ENCODE results near the gene BMPR1B. TPM values are rescaled to one million over a fixed set of nuclear protein-coding genes. Genes with fewer than 3 reads are reported as not detected.

The BMPR1B gene
- total and polyA plus RNA-seq, 2 of the 8 experiments (the other 6 are each of a cell fraction or from before 2014, with no cell fraction given), result 0.14 to 1.1 TPM

DNA sequence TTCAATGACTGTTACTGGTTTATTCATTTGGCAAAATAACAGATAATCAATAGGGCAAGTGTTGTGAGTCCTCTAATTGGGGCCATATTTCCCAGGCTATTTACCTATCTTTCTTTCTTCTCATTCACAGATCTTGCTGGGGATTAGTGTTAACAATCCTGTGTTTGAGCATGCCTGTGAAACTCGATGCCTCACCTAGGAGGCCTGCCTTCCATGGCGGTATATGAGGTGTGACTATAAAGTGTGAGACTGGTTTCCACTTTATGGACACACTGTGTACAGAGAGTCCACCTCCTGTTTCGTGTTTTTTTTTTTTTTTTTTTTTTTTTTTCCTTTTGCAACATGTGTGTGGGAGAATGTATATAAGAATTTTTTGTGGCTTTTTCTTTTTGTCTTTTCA is 199.3 kb downstream of the BMPR1B start:
- H3K9me3 ChIP-seq (ENCODE audit: insufficient read depth in 2 of 2, low read depth in 1 of 2, low read length in 1 of 2), result no peaks in the 10 kb centered on the region
- no peaks in the 10 kb centered on the region for H3K36me3 ChIP-seq (ENCODE audit: control insufficient read depth in 2 of 4, insufficient read depth in 4 of 4, low read length in 3 of 4)
- TF ChIP-seq, protein P1, sequence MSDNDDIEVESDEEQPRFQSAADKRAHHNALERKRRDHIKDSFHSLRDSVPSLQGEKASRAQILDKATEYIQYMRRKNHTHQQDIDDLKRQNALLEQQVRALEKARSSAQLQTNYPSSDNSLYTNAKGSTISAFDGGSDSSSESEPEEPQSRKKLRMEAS (IDR thresholded peaks at IDR 0.05), result peak; percentile 45
- TF ChIP-seq BACH1 (IDR thresholded peaks at IDR 0.05; ENCODE audit: low read length), result no peak
- no peak overlapping the region for H4K8ac ChIP-seq (ENCODE audit: extremely low read depth, insufficient read depth, low read length)
- no peak overlapping the region for H2BK15ac ChIP-seq (ENCODE audit: low read length)
- H4K5ac ChIP-seq (ENCODE audit: insufficient read length, low read depth, low read length), result no peak overlapping the region
- FAIRE-seq (peak; percentile 19), DNase-seq (ENCODE audit: low read depth in 1 of 2, low spot score in 2 of 2) (no peak)
- no peaks in the 10 kb centered on the region for H3K79me1 ChIP-seq (ENCODE audit: low read depth, low read length)
- H2AFZ ChIP-seq (ENCODE audit: low read length), result no peak overlapping the region
- peaks cover 0 to 3% (median 0%) of the 10 kb centered on the region in 4 experiments; a peak in 1 of 7 replicates for H3K4me1 ChIP-seq (replicated peaks in 1 of 4; ENCODE audit: control insufficient read depth in 3 of 4, insufficient read depth in 4 of 4, low read length in 3 of 4)
- no peak overlapping the region for H3K4ac ChIP-seq (replicated peaks; ENCODE audit: insufficient read length, low read depth, low read length)
- no peak overlapping the region for H2AK5ac ChIP-seq (ENCODE audit: low read depth, low read length)
- no peak overlapping the region for H3K56ac ChIP-seq (replicated peaks; ENCODE audit: insufficient read length, low read depth, low read length)
- WGBS, 2 experiments (ENCODE audit: extremely low coverage in 1 of 2, insufficient coverage in 1 of 2, insufficient read length in 1 of 2, insufficient replicate concordance in 2 of 2, low coverage in 1 of 2, low lambda C conversion rate in 2 of 2, missing lambda C conversion rate in 1 of 2), result 60% methylated on average over 3 of the region's 3 CpGs; no CpG with 5 or more reads in 1 of the 2 experiments
- H3K14ac ChIP-seq (ENCODE audit: insufficient read length), result no peak overlapping the region
- no peak overlapping the region for H3K18ac ChIP-seq (ENCODE audit: extremely low read depth, low read length)
- H3K79me2 ChIP-seq (ENCODE audit: control insufficient read depth in 1 of 2, insufficient read depth in 2 of 2, low read length in 2 of 2), result no peaks in the 10 kb centered on the region
- no peak overlapping the region for H3K4me3 ChIP-seq (ENCODE audit: extremely low read depth in 1 of 4, insufficient read depth in 2 of 4, low read depth in 3 of 4, low read length in 4 of 4)
- H3K27me3 ChIP-seq (replicated peaks in 1 of 4; ENCODE audit: control insufficient read depth in 3 of 4, extremely low read depth in 1 of 4, insufficient read depth in 3 of 4, low read length in 3 of 4), result no peaks in the 10 kb centered on the region
- no peak overlapping the region for H3K9ac ChIP-seq (replicated peaks in 1 of 4; ENCODE audit: extremely low read depth in 1 of 4, low read depth in 3 of 4, low read length in 3 of 4)
- H3K27ac ChIP-seq (ENCODE audit: low read depth, low read length), result no peak overlapping the region
- H4K20me1 ChIP-seq (replicated peaks in 1 of 2; ENCODE audit: control insufficient read depth in 1 of 2, insufficient read depth in 2 of 2, low read length in 2 of 2), result no peaks in the 10 kb centered on the region
- ChIA-PET POLR2A (ENCODE audit: partially characterized antibody) (no interaction called here), CTCF (ENCODE audit: partially characterized antibody) (interaction anchor here (0.8 kb wide), 1 partner anchor 17 kb away, joined by 3 read pairs; no protein-coding TSS in a partner anchor)
- no peak overlapping the region for H2BK12ac ChIP-seq (ENCODE audit: low read depth, low read length)
- no peaks in the 10 kb centered on the region for H3K23me2 ChIP-seq (ENCODE audit: low read depth, low read length)
- no peak overlapping the region for H2BK5ac ChIP-seq (ENCODE audit: low read depth, low read length)
- H3K4me2 ChIP-seq (ENCODE audit: insufficient read depth in 1 of 2, low read depth in 2 of 2, low read length in 2 of 2), result no peak overlapping the region
- no peak overlapping the region for H3K23ac ChIP-seq (ENCODE audit: insufficient read length)
- H2BK120ac ChIP-seq (replicated peaks; ENCODE audit: low read depth, low read length), result no peak overlapping the region
- no peak overlapping the region for H4K91ac ChIP-seq (replicated peaks; ENCODE audit: insufficient read length, low read length)
- no peak overlapping the region for H2BK20ac ChIP-seq (ENCODE audit: low read length)

Measured in H1 (cell line).